RCC 7860 (cell line): ENCODE measurements around the gene SLCO4A1.
A peak's percentile ranks its signal among the peaks of the same experiment; 100 is the strongest.

Source experiments
- DNase-seq: peaks from one replicate; pipeline ENCODE4 v3.0.0-alpha.2; 2015; ENCODE audit warnings: low spot score
- FAIRE-seq: peaks from 2 replicates; lab custom pipeline; 2012; peaks lifted over from hg19 to GRCh38; lab: Jason Lieb, UNC

The SLCO4A1 gene

GRCh38 chr20:62663145-62664018 lies 21.1 kb downstream of the SLCO4A1 start:
- no peak for FAIRE-seq
- no peak for DNase-seq

GRCh38 chr20:62664019-62664971 lies 22.0 kb downstream of the SLCO4A1 start:
- DNase-seq (no peak), FAIRE-seq (no peak)

- no peak for DNase-seq
- no peak for FAIRE-seq
These were observed 23.0 kb downstream of the SLCO4A1 start for GRCh38 chr20:62665153-62665754.

- DNase-seq = no peak
- FAIRE-seq = no peak
These were observed 23.8 kb downstream of the SLCO4A1 start for GRCh38 chr20:62665826-62666735.

GRCh38 chr20:62666736-62667529 lies 24.6 kb downstream of the SLCO4A1 start:
- no peak for FAIRE-seq
- DNase-seq = no peak

GRCh38 chr20:62667530-62668440 lies 25.5 kb downstream of the SLCO4A1 start:
- DNase-seq (no peak), FAIRE-seq (no peak)

GRCh38 chr20:62668441-62669027 lies 26.2 kb downstream of the SLCO4A1 start:
- DNase-seq (peak; percentile 72), FAIRE-seq (no peak)

GRCh38 chr20:62669249-62669648 lies 26.9 kb downstream of the SLCO4A1 start:
- no peak for DNase-seq
- no peak for FAIRE-seq

GRCh38 chr20:62670156-62670555 lies 27.9 kb downstream of the SLCO4A1 start:
- FAIRE-seq (no peak), DNase-seq (no peak)

GRCh38 chr20:62670998-62671397 lies 28.7 kb downstream of the SLCO4A1 start:
- FAIRE-seq (no peak), DNase-seq (no peak)

- FAIRE-seq (no peak), DNase-seq (no peak)
These were observed 29.5 kb downstream of the SLCO4A1 start for GRCh38 chr20:62671765-62672164.

GRCh38 chr20:62674370-62674769 lies 32.1 kb downstream of the SLCO4A1 start:
- DNase-seq (no peak), FAIRE-seq (no peak)

- no peak for FAIRE-seq
- DNase-seq = peak; percentile 74
These were observed 33.0 kb downstream of the SLCO4A1 start for GRCh38 chr20:62675156-62675876.

- FAIRE-seq (no peak), DNase-seq (no peak)
These were observed 33.6 kb downstream of the SLCO4A1 start for GRCh38 chr20:62675877-62676260.

- no peak for FAIRE-seq
- DNase-seq = no peak
These were observed 34.7 kb downstream of the SLCO4A1 start for GRCh38 chr20:62676976-62677375.

- no peak for FAIRE-seq
These were observed 35.4 kb downstream of the SLCO4A1 start for GRCh38 chr20:62677678-62678077.

GRCh38 chr20:62678553-62678952 lies 36.2 kb downstream of the SLCO4A1 start:
- DNase-seq (no peak), FAIRE-seq (no peak)

More at GRCh38 chr20:62677678-62678077, 35.4 kb downstream of the SLCO4A1 start:
- DNase-seq = no peak
